AG04450 (cell line): ENCODE results near the gene LRRC71. TPM values are rescaled to one million over a fixed set of nuclear protein-coding genes. Genes with fewer than 3 reads are reported as not detected.
A peak's percentile ranks its signal among the peaks of the same experiment; 100 is the strongest.

Experiments
- CTCF ChIA-PET: fragments of 300-600, 350-600 bp; formaldehyde crosslinking; extraction: SDS; loops from one replicate; lab custom pipeline; 2022; ENCODE audit warnings: antibody characterized with exemption, inconsistent platforms; lab: Charles Lee
- POLR2A ChIA-PET: fragments of 350-600 bp; formaldehyde crosslinking; extraction: SDS; loops from one replicate; lab custom pipeline; 2021; ENCODE audit warnings: antibody characterized with exemption, inconsistent platforms; lab: Yijun Ruan, JAX
- DNase-seq: peaks from one replicate; pipeline ENCODE4 v3.0.0-alpha.2; 2011; ENCODE audit warnings: low read depth, low spot score
- H3K27ac ChIP-seq: one replicate; pipeline ENCODE4 v1.5.1; 2012; ENCODE audit warnings: low read depth, low read length, control low read depth
- H3K27me3 ChIP-seq: one replicate; pipeline ENCODE4 v1.6.0; 2012; ENCODE audit warnings: low read length; ENCODE audit not compliant: control insufficient read depth, insufficient read depth
- H3K4me3 ChIP-seq: 2 replicates; pipeline ENCODE4 v1.5.1; 2011; ENCODE audit warnings: mild to moderate bottlenecking, low read depth, low read length, control low read depth
- H3K9me3 ChIP-seq: 2 replicates; pipeline ENCODE4 v1.5.1; 2012; ENCODE audit warnings: low read length; ENCODE audit not compliant: control insufficient read depth, insufficient read depth
- CTCF ChIP-seq: IDR thresholded peaks from 2 replicates; pipeline ENCODE4 v1.5.1; 2011; ENCODE audit warnings: low read depth, low read length, control low read depth, inconsistent platforms
- polyA plus RNA-seq: library from polyadenylated mRNA; depleted of rRNA; stranded (reverse); fragments of >200 nt; gene quantifications from 2 replicates; pipeline ENCODE4 v1.2.3, GENCODE V29; 2011

The LRRC71 gene
- polyA plus RNA-seq, 1 experiment, result not detected

- ChIA-PET POLR2A (no interaction called here), CTCF (no interaction called here)
- no peaks in the 10 kb centered on the region for H3K9me3 ChIP-seq
- H3K27me3 ChIP-seq, result no peaks in the 10 kb centered on the region
- TF ChIP-seq CTCF, result no peak
- DNase-seq, result no peak
- no peak overlapping the region for H3K4me3 ChIP-seq
- no peak overlapping the region for H3K27ac ChIP-seq
These were observed 37.2 kb downstream of the LRRC71 start for GRCh38 chr1:156957634-156958033.

DNA sequence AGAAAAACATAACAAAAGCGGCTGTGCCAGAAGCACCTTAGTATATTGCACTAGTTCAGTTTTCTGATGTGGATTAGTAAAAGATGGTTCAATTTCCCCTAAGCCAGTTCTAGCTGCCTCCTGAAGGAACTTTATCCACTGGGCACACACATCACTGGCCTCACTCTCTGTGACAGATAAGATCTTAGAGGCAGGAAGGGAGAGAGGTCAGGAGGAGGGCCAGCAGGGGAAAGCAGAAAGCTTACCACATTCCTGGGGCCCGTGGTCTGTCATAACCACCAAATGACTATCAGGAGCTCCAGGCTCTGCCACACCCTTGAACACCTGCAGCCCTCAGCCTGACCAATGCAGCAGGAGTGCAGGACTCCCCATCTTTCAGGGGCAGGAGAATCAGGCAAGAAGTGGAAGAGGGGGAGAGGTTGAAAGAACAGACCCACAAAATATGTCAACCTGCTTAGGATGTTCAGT, 37.8 kb downstream of the LRRC71 start:
- Histone ChIP-seq H3K27me3 (no peaks in the 10 kb centered on the region), H3K27ac (no peak overlapping the region), H3K9me3 (no peaks in the 10 kb centered on the region), H3K4me3 (no peak overlapping the region)
- ChIA-PET POLR2A (no interaction called here), CTCF (interaction anchor here (1.4 kb wide), 1 partner anchor 132 kb away, joined by 3 read pairs; no protein-coding TSS in a partner anchor)
- TF ChIP-seq CTCF, result no peak
- no peak for DNase-seq

DNA sequence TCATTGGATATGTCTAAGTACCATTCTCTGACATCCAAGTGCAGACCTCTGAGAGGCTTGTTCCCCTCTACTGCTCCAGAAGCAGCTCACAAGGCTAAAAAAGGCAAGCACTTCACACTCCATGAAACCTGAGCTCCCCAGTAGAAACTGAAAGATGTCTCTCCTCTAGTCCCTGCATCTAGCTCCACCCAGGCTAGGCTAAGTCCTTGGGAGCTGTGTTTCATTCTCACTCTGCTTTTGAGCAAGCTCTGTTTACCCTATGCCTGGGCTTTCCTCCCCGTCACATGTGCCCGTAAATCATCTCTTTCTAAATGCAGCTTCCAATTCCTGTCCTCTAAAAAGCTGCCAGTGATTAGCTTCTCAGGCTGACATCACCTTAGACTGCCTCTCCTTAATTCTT, 39.0 kb downstream of the LRRC71 start:
- Histone ChIP-seq H3K27ac (peak overlapping the region; percentile 31), H3K9me3 (no peaks in the 10 kb centered on the region), H3K27me3 (no peaks in the 10 kb centered on the region), H3K4me3 (no peak overlapping the region)
- TF ChIP-seq CTCF, result no peak
- POLR2A ChIA-PET, result interaction anchor here (0.5 kb wide), 1 partner anchor 138 kb away, joined by 9 read pairs; no protein-coding TSS in a partner anchor
- peak; percentile 44 for DNase-seq
- CTCF ChIA-PET, result interaction anchor here (1.0 to 1.8 kb wide), 4 partner anchors 32 to 197 kb away, joined by 3 to 7 read pairs (median 4); no protein-coding TSS in a partner anchor

GRCh38 chr1:156959925-156960324, 39.5 kb downstream of the LRRC71 start:
- Histone ChIP-seq H3K27ac (no peak overlapping the region), H3K27me3 (no peaks in the 10 kb centered on the region), H3K9me3 (no peaks in the 10 kb centered on the region), H3K4me3 (no peak overlapping the region)
- CTCF ChIA-PET, result interaction anchor here (1.0 to 1.8 kb wide), 3 partner anchors 32 to 197 kb away, joined by 4 to 7 read pairs (median 5); no protein-coding TSS in a partner anchor
- no peak for TF ChIP-seq CTCF
- no peak for DNase-seq
- POLR2A ChIA-PET, result interaction anchor here (0.5 kb wide), 1 partner anchor 138 kb away, joined by 9 read pairs; no protein-coding TSS in a partner anchor

- CTCF ChIA-PET, result no interaction called here
- Histone ChIP-seq H3K27me3 (no peaks in the 10 kb centered on the region), H3K9me3 (no peaks in the 10 kb centered on the region), H3K4me3 (no peak overlapping the region), H3K27ac (no peak overlapping the region)
- DNase-seq, result no peak
- TF ChIP-seq CTCF, result peak; percentile 20; the same call in 1 of the 2 replicates
- POLR2A ChIA-PET, result no interaction called here
These were observed 41.3 kb downstream of the LRRC71 start for GRCh38 chr1:156961709-156962108.
